ENCODE measurements around the gene OSBPL9. TPM values are rescaled to one million over a fixed set of nuclear protein-coding genes. Genes with fewer than 3 reads are reported as not detected.

OSBPL9 gene
- total RNA-seq, 1 experiment from 2014 or later, result 188 TPM

DNA sequence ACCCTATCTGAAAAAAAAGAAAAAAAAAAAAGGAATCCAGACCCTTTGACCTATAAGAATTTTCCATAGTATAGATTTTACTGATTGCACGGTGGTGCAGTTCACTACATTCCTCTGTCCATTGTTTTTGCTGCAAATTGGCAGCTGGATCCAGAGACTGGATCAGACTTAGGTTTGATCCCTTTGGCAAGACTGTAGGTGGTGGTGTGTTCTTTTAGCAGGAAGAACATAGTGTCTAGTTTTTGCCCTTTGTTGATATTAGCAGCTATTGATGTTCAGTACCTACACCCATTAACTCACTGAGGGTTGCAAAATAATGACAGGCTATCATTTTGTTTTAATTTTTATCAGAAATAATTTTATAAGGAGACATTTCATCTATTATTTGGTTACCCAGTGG is 37.1 kb downstream of the OSBPL9 start:
- Histone ChIP-seq H3K27me3 (ENCODE audit: insufficient read depth, low read depth) (no peaks in the 10 kb centered on the region), H3K9me2 (ENCODE audit: insufficient read depth) (no peaks in the 10 kb centered on the region), H3K4me1 (replicated peaks; ENCODE audit: insufficient read depth) (peaks cover 26% of the 10 kb centered on the region), H3K79me2 (ENCODE audit: low read depth) (peaks cover 88% of the 10 kb centered on the region), H3K4me2 (no peak overlapping the region), H3F3A (ENCODE audit: insufficient read depth, low read depth) (peaks cover 19% of the 10 kb centered on the region), H3K36me3 (ENCODE audit: low read depth) (peaks cover 42% of the 10 kb centered on the region), H3K9me3 (ENCODE audit: insufficient read depth, low read depth) (no peaks in the 10 kb centered on the region), H3K4me3 (no peak overlapping the region), H2AFZ (no peak overlapping the region), H4K20me1 (ENCODE audit: insufficient read depth) (no peaks in the 10 kb centered on the region), H3K27ac (no peak overlapping the region)
- intact Hi-C loops (cut with micrococcal nuclease; ENCODE audit: unreplicated experiment), result no loop called here
- ChIA-PET CTCF (no interaction called here), POLR2A (ENCODE audit: unreplicated experiment) (interaction anchor here (0.7 kb wide), 1 partner anchor 127 kb away, joined by 19 read pairs; no protein-coding TSS in a partner anchor)
- no peak for DNase-seq
- TF ChIP-seq, protein P1, sequence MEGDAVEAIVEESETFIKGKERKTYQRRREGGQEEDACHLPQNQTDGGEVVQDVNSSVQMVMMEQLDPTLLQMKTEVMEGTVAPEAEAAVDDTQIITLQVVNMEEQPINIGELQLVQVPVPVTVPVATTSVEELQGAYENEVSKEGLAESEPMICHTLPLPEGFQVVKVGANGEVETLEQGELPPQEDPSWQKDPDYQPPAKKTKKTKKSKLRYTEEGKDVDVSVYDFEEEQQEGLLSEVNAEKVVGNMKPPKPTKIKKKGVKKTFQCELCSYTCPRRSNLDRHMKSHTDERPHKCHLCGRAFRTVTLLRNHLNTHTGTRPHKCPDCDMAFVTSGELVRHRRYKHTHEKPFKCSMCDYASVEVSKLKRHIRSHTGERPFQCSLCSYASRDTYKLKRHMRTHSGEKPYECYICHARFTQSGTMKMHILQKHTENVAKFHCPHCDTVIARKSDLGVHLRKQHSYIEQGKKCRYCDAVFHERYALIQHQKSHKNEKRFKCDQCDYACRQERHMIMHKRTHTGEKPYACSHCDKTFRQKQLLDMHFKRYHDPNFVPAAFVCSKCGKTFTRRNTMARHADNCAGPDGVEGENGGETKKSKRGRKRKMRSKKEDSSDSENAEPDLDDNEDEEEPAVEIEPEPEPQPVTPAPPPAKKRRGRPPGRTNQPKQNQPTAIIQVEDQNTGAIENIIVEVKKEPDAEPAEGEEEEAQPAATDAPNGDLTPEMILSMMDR (conservative IDR thresholded peaks at IDR 0.05), result no peak
- TF ChIP-seq EZH2 (IDR thresholded peaks at IDR 0.05; ENCODE audit: low read depth), result no peak
- no TSS peak for BruUV-seq (replicated peaks)

DNA sequence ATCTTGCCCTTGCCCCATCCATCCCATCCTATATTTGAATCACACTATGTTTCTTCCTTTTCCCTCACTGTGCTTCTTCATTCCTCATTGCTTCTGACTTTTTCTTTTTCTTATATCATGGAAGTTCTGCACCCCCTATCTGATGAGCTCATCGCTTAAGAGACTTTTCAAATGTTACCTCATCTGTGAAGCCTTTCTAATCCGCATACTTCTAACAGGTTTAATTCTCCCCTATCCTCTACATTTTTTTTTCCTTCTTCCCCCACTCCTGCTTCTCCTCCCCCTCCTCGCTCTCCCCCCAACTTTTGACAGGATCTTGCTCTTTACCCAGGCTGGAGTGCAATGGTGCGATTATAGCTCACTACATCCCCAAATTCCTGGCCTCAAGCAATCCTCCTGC is 39.5 kb downstream of the OSBPL9 start:
- Histone ChIP-seq H3K9me3 (ENCODE audit: insufficient read depth, low read depth) (no peaks in the 10 kb centered on the region), H3K36me3 (ENCODE audit: low read depth) (peaks cover 40% of the 10 kb centered on the region), H3K9me2 (ENCODE audit: insufficient read depth) (no peaks in the 10 kb centered on the region), H3K27me3 (ENCODE audit: insufficient read depth, low read depth) (no peaks in the 10 kb centered on the region), H3K27ac (no peak overlapping the region), H3K4me3 (no peak overlapping the region), H4K20me1 (ENCODE audit: insufficient read depth) (no peaks in the 10 kb centered on the region), H2AFZ (no peak overlapping the region), H3K4me2 (no peak overlapping the region), H3F3A (ENCODE audit: insufficient read depth, low read depth) (peaks cover 25% of the 10 kb centered on the region), H3K4me1 (replicated peaks; ENCODE audit: insufficient read depth) (peaks cover 26% of the 10 kb centered on the region), H3K79me2 (ENCODE audit: low read depth) (peaks cover 86% of the 10 kb centered on the region)
- ChIA-PET CTCF (no interaction called here), POLR2A (ENCODE audit: unreplicated experiment) (interaction anchor here (0.6 kb wide), 1 partner anchor 129 kb away, joined by 4 read pairs; no protein-coding TSS in a partner anchor)
- no TSS peak for BruUV-seq (replicated peaks)
- TF ChIP-seq, protein P1 (conservative IDR thresholded peaks at IDR 0.05), result no peak
- TF ChIP-seq EZH2 (IDR thresholded peaks at IDR 0.05; ENCODE audit: low read depth), result no peak
- intact Hi-C loops (cut with micrococcal nuclease; ENCODE audit: unreplicated experiment), result no loop called here
- DNase-seq, result no peak

DNA sequence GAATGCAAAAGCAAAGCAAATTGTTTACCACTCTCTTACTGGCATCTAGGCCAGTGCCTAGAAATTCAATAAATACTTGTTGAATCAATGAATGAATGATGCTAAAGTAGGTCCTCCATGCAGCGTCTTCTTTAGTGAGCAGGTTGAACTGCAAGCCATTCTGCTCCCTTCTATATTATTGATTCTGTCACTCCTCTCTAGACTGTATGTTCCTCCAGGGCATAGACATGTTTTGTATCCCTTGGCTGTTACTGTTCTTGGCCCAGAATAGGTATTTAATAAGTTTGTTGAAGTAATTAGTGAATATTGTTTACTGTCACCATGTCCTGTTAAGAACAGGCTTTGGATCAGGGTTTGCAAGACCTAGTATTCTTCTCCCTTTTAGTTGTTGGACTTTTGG is 43.7 kb downstream of the OSBPL9 start:
- BruUV-seq (replicated peaks), result no TSS peak
- intact Hi-C loops (cut with micrococcal nuclease; ENCODE audit: unreplicated experiment), result loop anchor here (5.0 kb wide), 2 partner anchors 38 to 67 kb away; no protein-coding TSS in a partner anchor
- ChIA-PET POLR2A (ENCODE audit: unreplicated experiment) (interaction anchor here (0.6 to 0.7 kb wide), 2 partner anchors 12 to 24 kb away, joined by 3 to 4 read pairs; no protein-coding TSS in a partner anchor), CTCF (no interaction called here)
- H3K27ac ChIP-seq, result peak overlapping the region; percentile 57
- no peaks in the 10 kb centered on the region for H3K27me3 ChIP-seq (ENCODE audit: insufficient read depth, low read depth)
- H3K4me1 ChIP-seq (replicated peaks; ENCODE audit: insufficient read depth), result peaks cover 32% of the 10 kb centered on the region
- H3K9me3 ChIP-seq (ENCODE audit: insufficient read depth, low read depth), result no peaks in the 10 kb centered on the region
- DNase-seq, result no peak
- no peak for TF ChIP-seq EZH2 (IDR thresholded peaks at IDR 0.05; ENCODE audit: low read depth)
- TF ChIP-seq, protein P1 (conservative IDR thresholded peaks at IDR 0.05), result no peak
- H3K79me2 ChIP-seq (ENCODE audit: low read depth), result peaks cover 93% of the 10 kb centered on the region
- no peak overlapping the region for H2AFZ ChIP-seq
- peak overlapping the region; percentile 55 for H3K4me2 ChIP-seq
- peak overlapping the region; percentile 19; the same call in 1 of the 2 replicates for H3K4me3 ChIP-seq
- peaks cover 39% of the 10 kb centered on the region for H3F3A ChIP-seq (ENCODE audit: insufficient read depth, low read depth)
- H3K9me2 ChIP-seq (ENCODE audit: insufficient read depth), result no peaks in the 10 kb centered on the region
- H3K36me3 ChIP-seq (ENCODE audit: low read depth), result 0 out of 2 replicates have a peak, but pooled peaks cover 15% of the 10 kb centered on the region
- no peaks in the 10 kb centered on the region for H4K20me1 ChIP-seq (ENCODE audit: insufficient read depth)
